GM12878 (cell line): ENCODE results near the gene PGAP3. TPM values are rescaled to one million over a fixed set of nuclear protein-coding genes. Genes with fewer than 3 reads are reported as not detected.

ENCODE experiments used
- ATAC-seq: fragments of 200-7000 bp; cut with Tn5 transposase; 3 replicates; pipeline ENCODE4 v1.9.1; 2020; ENCODE audit warnings: mild to moderate bottlenecking, moderate library complexity
- BruUV-seq: library from RNA; stranded (reverse); fragments of 400-500 nt; replicated peaks from 2 replicates; lab custom pipeline; 2021; lab: Mats Ljungman, UMichigan
- CTCF ChIA-PET: fragments of 300-600 bp; sonication (Branson Sonifier 250); formaldehyde crosslinking; extraction: SDS; loops from one replicate; lab custom pipeline; 2021; ENCODE audit warnings: inconsistent platforms; lab: Yijun Ruan, JAX
- POLR2A ChIA-PET: fragments of 350-600 bp; formaldehyde crosslinking; extraction: SDS; loops from one replicate; lab custom pipeline; 2021; ENCODE audit warnings: inconsistent platforms; lab: Charles Lee
- RAD21 ChIA-PET: fragments of 300-600 bp; sonication (Branson Sonifier 250); formaldehyde crosslinking; loops from one replicate; lab custom pipeline; 2023; ENCODE audit warnings: antibody characterized with exemption; ENCODE audit not compliant: unreplicated experiment; lab: Charles Lee
- SMC1A ChIA-PET: fragments of 300-600 bp; sonication (Branson Sonifier 250); formaldehyde crosslinking; loops from one replicate; lab custom pipeline; 2023; ENCODE audit not compliant: unreplicated experiment, uncharacterized antibody; lab: Charles Lee
- DNase-seq: peaks from one replicate; pipeline ENCODE4 v3.0.0-alpha.2; 2011; ENCODE audit warnings: low read depth, low spot score
- FAIRE-seq: peaks from 3 replicates; lab custom pipeline; 2011; peaks lifted over from hg19 to GRCh38; lab: Jason Lieb, UNC
- H2AFZ ChIP-seq: 2 replicates; pipeline ENCODE4 v1.6.0; 2011; ENCODE audit warnings: low read depth, low read length, control low read depth; ENCODE audit not compliant: control insufficient read depth
- H3K27ac ChIP-seq: 2 replicates; pipeline ENCODE4 v1.5.1; 2011; ENCODE audit warnings: control low read depth; ENCODE audit not compliant: control insufficient read depth, insufficient read depth
- H3K27me3 ChIP-seq, 2 experiments: replicated peaks in 1 of 2; 2 replicates each; pipeline versions ENCODE4 v1.6.0 to v1.6.1; 2011; ENCODE audit warnings: low read length in 1 of 2; ENCODE audit not compliant: control insufficient read depth in 2 of 2, insufficient read depth in 2 of 2
- H3K36me3 ChIP-seq, 2 experiments: 2 replicates each; pipeline ENCODE4 v1.5.1; 2011; ENCODE audit warnings: low read length in 1 of 2; ENCODE audit not compliant: control insufficient read depth in 2 of 2, insufficient read depth in 2 of 2
- H3K4me1 ChIP-seq: 2 replicates; pipeline ENCODE4 v1.6.1; 2011; ENCODE audit warnings: mild to moderate bottlenecking, low read length, moderate library complexity, mixed read lengths; ENCODE audit not compliant: control insufficient read depth, insufficient read depth
- H3K4me2 ChIP-seq: 2 replicates; pipeline ENCODE4 v1.6.0; 2011; ENCODE audit warnings: control low read depth; ENCODE audit not compliant: control insufficient read depth, insufficient read depth
- H3K4me3 ChIP-seq: fragments of 200-600 bp; sonication (generic); 2 replicates; pipeline ENCODE4 v1.5.1; 2016
- H3K79me2 ChIP-seq: 2 replicates; pipeline ENCODE4 v1.6.0; 2011; ENCODE audit warnings: low read length; ENCODE audit not compliant: control insufficient read depth, insufficient read depth
- H3K9ac ChIP-seq: 2 replicates; pipeline ENCODE4 v1.8.0; 2011; ENCODE audit warnings: low read length, control low read depth, mixed read lengths; ENCODE audit not compliant: control insufficient read depth, insufficient read depth
- H3K9me3 ChIP-seq: replicated peaks from 3 replicates; pipeline ENCODE4 v1.5.1; 2011; ENCODE audit warnings: mild to moderate bottlenecking, low read length; ENCODE audit not compliant: control insufficient read depth, insufficient read depth
- H4K20me1 ChIP-seq: 2 replicates; pipeline ENCODE4 v1.6.0; 2011; ENCODE audit not compliant: control insufficient read depth, insufficient read depth
- DPF2 ChIP-seq: fragments of 450-650 bp; IDR thresholded peaks from 2 replicates; pipeline ENCODE4 v1.6.1; 2017; ENCODE audit warnings: mild to moderate bottlenecking
- GATAD2B ChIP-seq: fragments of 450-650 bp; conservative IDR thresholded peaks from 2 replicates; pipeline ENCODE4 v1.6.1; 2017; ENCODE audit warnings: low read depth, mild to moderate bottlenecking, moderate library complexity
- HDAC6 ChIP-seq: fragments of 200-600 bp; sonication (generic); IDR thresholded peaks from one replicate; pipeline ENCODE4 v1.8.0; 2017; ENCODE audit warnings: antibody characterized with exemption; ENCODE audit not compliant: unreplicated experiment
- HDGF ChIP-seq: fragments of 450-650 bp; IDR thresholded peaks from 2 replicates; pipeline ENCODE4 v1.6.1; 2016; ENCODE audit warnings: antibody characterized with exemption
- IRF4 ChIP-seq: IDR thresholded peaks from 2 replicates; pipeline ENCODE4 v1.6.1; 2011; ENCODE audit warnings: low read depth, low read length
- NFXL1 ChIP-seq: fragments of 450-650 bp; IDR thresholded peaks from 2 replicates; pipeline ENCODE4 v1.6.1; 2017; ENCODE audit warnings: antibody characterized with exemption, mild to moderate bottlenecking, borderline replicate concordance
- NFYB ChIP-seq: IDR thresholded peaks from 2 replicates; pipeline ENCODE4 v1.6.1; 2011; ENCODE audit warnings: low read depth, mild to moderate bottlenecking, low read length, improper control_type of control experiment, moderate library complexity; ENCODE audit not compliant: insufficient read depth
- PAX5 ChIP-seq: IDR thresholded peaks from 2 replicates; pipeline ENCODE4 v1.6.1; 2011; ENCODE audit warnings: low read depth, low read length, borderline replicate concordance
- PAX8 ChIP-seq: fragments of 450-650 bp; IDR thresholded peaks from 2 replicates; pipeline ENCODE4 v1.6.1; 2017; ENCODE audit warnings: mild to moderate bottlenecking, moderate library complexity
- POLR2A ChIP-seq: IDR thresholded peaks from 2 replicates; pipeline ENCODE4 v1.6.1; 2011; ENCODE audit warnings: low read depth, mild to moderate bottlenecking, low read length
- RAD21 ChIP-seq: IDR thresholded peaks from 2 replicates; pipeline ENCODE4 v1.6.1; 2011; ENCODE audit warnings: mild to moderate bottlenecking, low read depth, low read length, moderate library complexity; ENCODE audit not compliant: insufficient read depth
- SMAD5 ChIP-seq: IDR thresholded peaks from 2 replicates; pipeline ENCODE4 v1.6.1; 2016; ENCODE audit warnings: antibody characterized with exemption, low read depth
- SMC3 ChIP-seq: IDR thresholded peaks from 2 replicates; pipeline ENCODE4 v1.6.1; 2011; ENCODE audit warnings: low read length, improper control_type of control experiment, borderline replicate concordance
- SP1 ChIP-seq: IDR thresholded peaks from one replicate; pipeline ENCODE4 v1.6.1; 2011; ENCODE audit warnings: low read depth, low read length
- SUZ12 ChIP-seq: fragments of 200-600 bp; sonication (generic); IDR thresholded peaks from one replicate; pipeline ENCODE4 v1.6.1; 2018; ENCODE audit warnings: antibody characterized with exemption, mild to moderate bottlenecking; ENCODE audit not compliant: unreplicated experiment
- YBX1 ChIP-seq: fragments of 450-650 bp; IDR thresholded peaks from 2 replicates; pipeline ENCODE4 v1.6.1; 2016; ENCODE audit warnings: antibody characterized with exemption
- YY1 ChIP-seq: IDR thresholded peaks from 2 replicates; pipeline ENCODE4 v1.6.1; 2011; ENCODE audit warnings: low read depth, mild to moderate bottlenecking, low read length
- ZNF24 ChIP-seq: fragments of 450-650 bp; IDR thresholded peaks from 2 replicates; pipeline ENCODE4 v1.6.1; 2017; ENCODE audit warnings: antibody characterized with exemption, mild to moderate bottlenecking
- WGBS: methylation state at CpG from one replicate; pipeline ENCODE4 v1.1.6; 2016; ENCODE audit warnings: low lambda C conversion rate; ENCODE audit not compliant: insufficient replicate concordance, insufficient coverage; ENCODE audit errors: missing lambda C conversion rate; 5-methylcytosine and 5-hydroxymethylcytosine counted together
- in situ Hi-C: fragments of 300-500 bp; cut with MboI; formaldehyde crosslinking; loops from 9 replicates; pipeline ENCODE4 v1.14.3; 2018; ENCODE audit warnings: mixed read lengths
- intact Hi-C: fragments of 100-400 bp; cut with micrococcal nuclease; formaldehyde crosslinking; loops from one replicate; pipeline ENCODE4 v1.14.2; 2022; ENCODE audit not compliant: unreplicated experiment
- polyA plus RNA-seq, 11 experiments: library from polyadenylated mRNA; depleted of rRNA in 4 of 11; unstranded in 6 of 11; stranded (reverse) in 5 of 11; fragments of >200 nt; fragmentation: Nextera tagmentation in 4 of 11; fragmentation: Illumina TruSeq in 1 of 11; extraction: Ambion mirVana in 4 of 11; extraction: Trizol in 1 of 11; gene quantifications; 1 replicate in 1 of 11; 2 replicates in 10 of 11; pipeline versions ENCODE4 v1.2.1 to v1.2.3, GENCODE V29; 2011 to 2016; ENCODE audit warnings: inconsistent platforms in 2 of 11, missing spikeins in 2 of 11, low read depth in 1 of 11
- total RNA-seq, 4 experiments: library from RNA; depleted of rRNA in 3 of 4; stranded (reverse); fragments of >200 nt in 3 of 4; fragmentation: Illumina TruSeq in 1 of 4; extraction: Trizol in 1 of 4; gene quantifications; 2 replicates each; pipeline versions ENCODE4 v1.2.1 to v1.2.3, GENCODE V29; 2013 to 2021
- TF ChIP-seq, protein P1 (sequence below): fragments of 450-650 bp; IDR thresholded peaks from 2 replicates; pipeline ENCODE4 v1.6.1; 2017; ENCODE audit warnings: mild to moderate bottlenecking, low read depth, inconsistent platforms; ENCODE audit not compliant: poor library complexity, severe bottlenecking
- TF ChIP-seq, protein P2 (sequence below): IDR thresholded peaks from 2 replicates; pipeline ENCODE4 v1.6.1; 2012; ENCODE audit warnings: low read depth, low read length, improper control_type of control experiment
- TF ChIP-seq, protein P3 (sequence below): fragments of 450-650 bp; IDR thresholded peaks from 2 replicates; pipeline ENCODE4 v1.6.1; 2017; ENCODE audit warnings: mild to moderate bottlenecking

The PGAP3 gene
- total and polyA plus RNA-seq, 10 of the 15 experiments (the other 5 are each of a cell fraction or from before 2014, with no cell fraction given): 0.21 to 10.0 (median 5.3) TPM

DNA sequence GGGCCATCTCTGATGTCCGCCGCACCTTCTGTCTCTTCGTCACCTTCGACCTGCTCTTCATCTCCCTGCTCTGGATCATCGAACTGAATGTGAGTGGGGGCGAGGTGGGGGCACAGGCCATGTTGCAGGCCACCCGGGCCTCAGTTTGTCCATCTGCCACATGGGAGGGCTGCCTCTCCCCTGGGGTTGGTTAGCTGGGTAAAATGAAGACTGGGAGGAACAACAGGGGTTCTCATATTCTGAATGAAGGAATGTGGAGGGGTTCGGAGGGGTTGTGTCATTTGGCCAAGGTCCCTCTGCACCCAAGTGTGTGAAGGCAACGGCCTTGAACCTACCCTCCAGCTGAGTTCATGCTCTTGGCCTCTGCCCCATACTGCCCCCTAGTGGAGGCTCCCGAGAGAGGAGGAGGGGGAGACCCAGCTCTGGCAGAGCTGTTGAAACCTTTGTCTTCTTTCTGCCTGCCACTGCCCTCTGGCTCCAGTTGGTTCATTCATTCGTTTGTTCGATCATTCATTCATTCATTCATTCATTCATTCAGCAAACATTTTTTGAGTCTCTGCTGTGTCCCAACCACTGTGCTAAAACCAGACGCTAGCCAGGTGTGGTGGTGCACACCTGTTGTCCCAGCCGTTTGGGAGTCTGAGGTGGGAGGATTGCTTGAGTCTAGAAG lies 34.1 kb downstream of the PGAP3 start:
- Histone ChIP-seq H4K20me1 (no peaks in the 10 kb centered on the region), H3K9ac (no peak overlapping the region), H3K36me3 (peaks cover 8 to 11% of the 10 kb centered on the region in 2 experiments; a peak in 3 of 4 replicates), H3K27me3 (no peaks in the 10 kb centered on the region), H2AFZ (no peak overlapping the region), H3K4me3 (no peak overlapping the region), H3K4me2 (no peak overlapping the region), H3K79me2 (no peaks in the 10 kb centered on the region; the same call in 1 of the 2 replicates), H3K9me3 (no peaks in the 10 kb centered on the region), H3K27ac (no peak overlapping the region), H3K4me1 (peaks cover 5% of the 10 kb centered on the region; the same call in 1 of the 2 replicates)
- BruUV-seq: no TSS peak
- CTCF ChIA-PET: interaction anchor here (0.5 to 8.8 kb wide), 33 partner anchors 9 to 467 kb away, joined by 3 to 100 read pairs (median 6); partner anchors contain the start of genes MIEN1, PGAP3, PNMT and PSMD3
- 50% methylated on average over 13 of the region's 14 CpGs for WGBS
- POLR2A ChIA-PET: interaction anchor here (0.6 to 0.7 kb wide), 2 partner anchors 60 to 318 kb away, joined by 3 read pairs; no protein-coding TSS in a partner anchor
- no peak for DNase-seq
- in situ Hi-C loops (no loop called here), intact Hi-C loops (no loop called here)
- ATAC-seq: peak; percentile 98
- SMC1A ChIA-PET: interaction anchor here (0.5 to 1.5 kb wide), 11 partner anchors 10 to 328 kb away, joined by 3 to 11 read pairs (median 4); partner anchors contain the start of genes MIEN1 and PGAP3
- RAD21 ChIA-PET: interaction anchor here (0.6 to 1.0 kb wide), 7 partner anchors 22 to 105 kb away, joined by 3 to 8 read pairs (median 3); partner anchors contain the start of gene MIEN1
- peak; percentile 59 for FAIRE-seq
- TF ChIP-seq, protein P1, sequence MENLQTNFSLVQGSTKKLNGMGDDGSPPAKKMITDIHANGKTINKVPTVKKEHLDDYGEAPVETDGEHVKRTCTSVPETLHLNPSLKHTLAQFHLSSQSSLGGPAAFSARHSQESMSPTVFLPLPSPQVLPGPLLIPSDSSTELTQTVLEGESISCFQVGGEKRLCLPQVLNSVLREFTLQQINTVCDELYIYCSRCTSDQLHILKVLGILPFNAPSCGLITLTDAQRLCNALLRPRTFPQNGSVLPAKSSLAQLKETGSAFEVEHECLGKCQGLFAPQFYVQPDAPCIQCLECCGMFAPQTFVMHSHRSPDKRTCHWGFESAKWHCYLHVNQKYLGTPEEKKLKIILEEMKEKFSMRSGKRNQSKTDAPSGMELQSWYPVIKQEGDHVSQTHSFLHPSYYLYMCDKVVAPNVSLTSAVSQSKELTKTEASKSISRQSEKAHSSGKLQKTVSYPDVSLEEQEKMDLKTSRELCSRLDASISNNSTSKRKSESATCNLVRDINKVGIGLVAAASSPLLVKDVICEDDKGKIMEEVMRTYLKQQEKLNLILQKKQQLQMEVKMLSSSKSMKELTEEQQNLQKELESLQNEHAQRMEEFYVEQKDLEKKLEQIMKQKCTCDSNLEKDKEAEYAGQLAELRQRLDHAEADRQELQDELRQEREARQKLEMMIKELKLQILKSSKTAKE: no peak
- TF ChIP-seq SMC3 (peak; percentile 41; the same call in 1 of the 2 replicates), YBX1 (no peak), POLR2A (no peak), RAD21 (peak; percentile 54), NFYB (no peak), SP1 (no peak), SUZ12 (no peak), SMAD5 (no peak), GATAD2B (no peak), PAX8 (no peak), IRF4 (peak; percentile 20; the same call in 1 of the 2 replicates), PAX5 (no peak), DPF2 (no peak), YY1 (0 out of 2 replicates have a peak, but pooled peaks have one; percentile 19), HDAC6 (no peak), HDGF (no peak), NFXL1 (no peak), ZNF24 (peak; percentile 96)
- TF ChIP-seq, protein P2, sequence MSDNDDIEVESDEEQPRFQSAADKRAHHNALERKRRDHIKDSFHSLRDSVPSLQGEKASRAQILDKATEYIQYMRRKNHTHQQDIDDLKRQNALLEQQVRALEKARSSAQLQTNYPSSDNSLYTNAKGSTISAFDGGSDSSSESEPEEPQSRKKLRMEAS: no peak
- TF ChIP-seq, protein P3, sequence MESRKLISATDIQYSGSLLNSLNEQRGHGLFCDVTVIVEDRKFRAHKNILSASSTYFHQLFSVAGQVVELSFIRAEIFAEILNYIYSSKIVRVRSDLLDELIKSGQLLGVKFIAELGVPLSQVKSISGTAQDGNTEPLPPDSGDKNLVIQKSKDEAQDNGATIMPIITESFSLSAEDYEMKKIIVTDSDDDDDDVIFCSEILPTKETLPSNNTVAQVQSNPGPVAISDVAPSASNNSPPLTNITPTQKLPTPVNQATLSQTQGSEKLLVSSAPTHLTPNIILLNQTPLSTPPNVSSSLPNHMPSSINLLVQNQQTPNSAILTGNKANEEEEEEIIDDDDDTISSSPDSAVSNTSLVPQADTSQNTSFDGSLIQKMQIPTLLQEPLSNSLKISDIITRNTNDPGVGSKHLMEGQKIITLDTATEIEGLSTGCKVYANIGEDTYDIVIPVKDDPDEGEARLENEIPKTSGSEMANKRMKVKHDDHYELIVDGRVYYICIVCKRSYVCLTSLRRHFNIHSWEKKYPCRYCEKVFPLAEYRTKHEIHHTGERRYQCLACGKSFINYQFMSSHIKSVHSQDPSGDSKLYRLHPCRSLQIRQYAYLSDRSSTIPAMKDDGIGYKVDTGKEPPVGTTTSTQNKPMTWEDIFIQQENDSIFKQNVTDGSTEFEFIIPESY: no peak
